AG09309 (cell line): ENCODE results near the gene DAAM1.
A peak's percentile ranks its signal among the peaks of the same experiment; 100 is the strongest.

ENCODE experiments used
- DNase-seq: peaks from one replicate; pipeline ENCODE4 v3.0.0-alpha.2; 2010; ENCODE audit warnings: low read depth
- H3K4me3 ChIP-seq: 2 replicates; pipeline ENCODE4 v1.5.1; 2011; ENCODE audit warnings: mild to moderate bottlenecking, low read depth, low read length, moderate library complexity; ENCODE audit not compliant: control insufficient read depth
- TF ChIP-seq, protein P1 (sequence below): IDR thresholded peaks from 2 replicates; pipeline ENCODE4 v1.5.1; 2011; ENCODE audit warnings: mild to moderate bottlenecking, low read depth, low read length, inconsistent platforms; ENCODE audit not compliant: insufficient read depth, control insufficient read depth; ENCODE audit errors: missing control alignments

DAAM1 gene

DNA sequence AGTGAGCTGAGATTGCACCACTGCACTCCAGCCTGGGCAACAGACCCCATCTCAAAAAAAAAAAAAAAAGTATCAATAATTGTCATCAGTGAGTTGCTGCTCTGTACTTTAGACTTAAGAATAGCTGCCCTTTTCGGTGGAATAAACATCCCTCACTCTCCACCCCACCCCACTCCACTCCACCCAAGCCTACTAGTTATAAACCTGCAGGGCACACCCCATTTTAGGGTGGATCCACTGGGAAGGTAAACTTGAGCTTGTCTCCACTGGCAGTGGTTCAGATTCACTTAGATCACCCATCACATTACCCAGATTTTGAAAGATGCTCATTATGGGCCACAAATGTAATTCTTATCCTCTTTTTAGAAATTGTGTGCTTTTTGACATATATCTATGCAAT lies 170.3 kb downstream of the DAAM1 start:
- H3K4me3 ChIP-seq: no peak overlapping the region
- TF ChIP-seq, protein P1, sequence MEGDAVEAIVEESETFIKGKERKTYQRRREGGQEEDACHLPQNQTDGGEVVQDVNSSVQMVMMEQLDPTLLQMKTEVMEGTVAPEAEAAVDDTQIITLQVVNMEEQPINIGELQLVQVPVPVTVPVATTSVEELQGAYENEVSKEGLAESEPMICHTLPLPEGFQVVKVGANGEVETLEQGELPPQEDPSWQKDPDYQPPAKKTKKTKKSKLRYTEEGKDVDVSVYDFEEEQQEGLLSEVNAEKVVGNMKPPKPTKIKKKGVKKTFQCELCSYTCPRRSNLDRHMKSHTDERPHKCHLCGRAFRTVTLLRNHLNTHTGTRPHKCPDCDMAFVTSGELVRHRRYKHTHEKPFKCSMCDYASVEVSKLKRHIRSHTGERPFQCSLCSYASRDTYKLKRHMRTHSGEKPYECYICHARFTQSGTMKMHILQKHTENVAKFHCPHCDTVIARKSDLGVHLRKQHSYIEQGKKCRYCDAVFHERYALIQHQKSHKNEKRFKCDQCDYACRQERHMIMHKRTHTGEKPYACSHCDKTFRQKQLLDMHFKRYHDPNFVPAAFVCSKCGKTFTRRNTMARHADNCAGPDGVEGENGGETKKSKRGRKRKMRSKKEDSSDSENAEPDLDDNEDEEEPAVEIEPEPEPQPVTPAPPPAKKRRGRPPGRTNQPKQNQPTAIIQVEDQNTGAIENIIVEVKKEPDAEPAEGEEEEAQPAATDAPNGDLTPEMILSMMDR: no peak
- DNase-seq: no peak

DNA sequence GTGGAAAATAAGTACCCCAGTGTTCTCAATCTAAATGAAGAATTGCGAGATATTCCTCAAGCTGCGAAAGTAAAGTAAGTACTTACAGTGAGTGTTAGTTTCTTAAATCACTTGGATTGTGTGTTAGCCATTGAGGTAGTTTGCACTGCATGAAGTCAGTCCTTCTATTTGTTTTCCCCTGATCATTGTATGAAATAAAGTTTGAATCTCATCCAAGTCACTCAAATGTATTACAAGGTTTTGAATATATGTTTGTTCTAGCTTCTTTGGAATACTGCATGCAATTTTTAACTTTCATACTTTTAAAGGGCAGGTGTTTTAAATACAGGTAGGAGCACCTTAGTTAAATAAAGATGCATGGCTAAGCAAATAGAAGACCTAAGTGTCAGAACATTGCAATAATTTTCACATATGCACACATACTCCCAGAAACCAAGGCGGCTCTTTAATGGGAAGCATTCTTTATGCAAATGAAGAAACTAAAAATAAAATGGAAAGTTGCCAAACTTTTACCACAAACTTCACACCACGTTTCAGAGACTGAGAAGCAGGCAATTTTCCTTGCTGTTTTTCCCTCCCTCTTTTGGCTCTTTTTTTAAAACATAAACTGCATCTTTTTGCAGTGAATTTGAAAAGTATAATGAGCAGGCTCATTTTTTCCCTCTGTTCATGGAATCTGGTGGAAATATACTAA lies 171.1 kb downstream of the DAAM1 start:
- H3K4me3 ChIP-seq: no peak overlapping the region
- no peak for DNase-seq
- TF ChIP-seq, protein P1: no peak

DNA sequence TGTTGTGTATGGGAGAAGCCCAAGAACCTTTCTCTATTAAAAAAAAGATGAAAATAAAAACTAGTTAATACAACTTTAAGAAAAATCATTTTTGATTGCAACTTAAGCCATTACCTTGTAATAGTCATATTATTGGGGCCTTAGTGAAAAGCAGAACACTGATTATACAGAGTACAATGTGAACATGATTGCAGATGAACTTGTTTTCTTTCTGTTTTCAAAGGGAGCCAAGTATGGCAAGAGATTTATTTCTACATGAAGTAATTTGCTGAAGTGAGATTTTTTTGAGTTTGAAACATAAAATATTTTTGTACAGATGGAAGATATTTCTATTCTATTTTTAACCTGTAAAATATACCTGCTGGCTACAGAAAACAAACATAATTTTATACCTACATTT lies 171.8 kb downstream of the DAAM1 start:
- no peak overlapping the region for H3K4me3 ChIP-seq
- DNase-seq: no peak
- TF ChIP-seq, protein P1: no peak

DNA sequence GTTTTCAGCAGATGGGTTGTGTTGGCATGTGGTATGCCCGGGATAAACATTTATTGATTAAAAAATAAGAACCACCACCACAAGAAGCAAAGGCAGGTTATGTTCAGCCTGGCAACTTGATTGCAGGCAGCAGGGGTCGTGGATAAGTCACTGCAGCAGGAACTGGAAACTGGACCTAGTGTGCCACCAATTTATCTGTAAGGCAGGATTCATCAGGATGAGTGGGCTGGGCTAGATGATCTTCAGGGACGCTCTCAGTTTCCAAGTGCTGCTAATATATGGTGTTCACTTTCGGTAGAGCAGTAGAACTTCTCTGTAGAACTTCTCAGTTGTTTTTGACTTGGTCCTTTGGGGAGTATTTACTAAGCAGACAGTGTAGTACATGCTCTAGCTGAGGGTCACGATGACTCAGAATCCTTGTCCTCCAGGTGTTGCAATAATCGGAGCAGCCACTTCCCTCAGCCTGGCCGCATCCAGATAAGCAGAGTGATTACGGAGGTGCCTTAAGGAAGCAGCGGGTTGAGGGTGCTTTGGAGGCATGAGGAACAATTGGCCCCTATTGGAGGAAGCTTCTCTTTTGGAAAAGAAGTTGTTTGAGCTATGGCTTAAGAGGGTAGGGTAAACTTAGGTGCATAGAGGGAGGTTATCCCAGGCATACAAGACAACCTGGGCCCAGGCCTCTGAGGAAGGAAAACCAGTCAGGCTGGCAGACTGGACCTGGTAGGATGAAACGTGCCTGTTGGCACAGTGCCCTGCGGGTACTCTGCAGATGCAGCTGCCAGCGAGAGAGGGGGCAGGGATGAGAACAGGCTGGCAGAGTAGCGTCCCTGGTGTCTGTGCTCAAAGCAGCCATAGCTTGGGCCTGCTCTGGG lies 172.7 kb downstream of the DAAM1 start:
- TF ChIP-seq, protein P1: no peak
- DNase-seq: peak; percentile 16
- no peak overlapping the region for H3K4me3 ChIP-seq

DNA sequence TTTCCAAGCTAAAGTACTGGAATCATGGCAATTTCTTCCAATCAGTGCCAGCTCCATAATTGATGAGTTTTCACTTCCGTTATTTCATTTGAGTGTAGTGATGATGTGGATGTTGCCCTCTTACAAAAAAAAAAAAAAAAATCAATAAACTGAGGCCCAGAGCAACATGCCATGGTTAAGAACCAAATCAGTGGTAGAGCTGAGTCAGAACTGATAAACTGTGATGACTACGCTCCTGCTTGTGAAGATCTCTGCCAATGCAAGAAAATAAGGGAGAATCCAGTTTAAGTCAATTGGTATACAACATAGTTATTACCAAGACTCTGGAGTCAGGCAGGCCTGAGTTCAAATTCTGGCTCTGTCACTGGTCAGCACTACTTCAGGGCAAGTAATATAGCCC lies 174.0 kb downstream of the DAAM1 start:
- no peak overlapping the region for H3K4me3 ChIP-seq
- DNase-seq: peak; percentile 34
- TF ChIP-seq, protein P1: no peak

DNA sequence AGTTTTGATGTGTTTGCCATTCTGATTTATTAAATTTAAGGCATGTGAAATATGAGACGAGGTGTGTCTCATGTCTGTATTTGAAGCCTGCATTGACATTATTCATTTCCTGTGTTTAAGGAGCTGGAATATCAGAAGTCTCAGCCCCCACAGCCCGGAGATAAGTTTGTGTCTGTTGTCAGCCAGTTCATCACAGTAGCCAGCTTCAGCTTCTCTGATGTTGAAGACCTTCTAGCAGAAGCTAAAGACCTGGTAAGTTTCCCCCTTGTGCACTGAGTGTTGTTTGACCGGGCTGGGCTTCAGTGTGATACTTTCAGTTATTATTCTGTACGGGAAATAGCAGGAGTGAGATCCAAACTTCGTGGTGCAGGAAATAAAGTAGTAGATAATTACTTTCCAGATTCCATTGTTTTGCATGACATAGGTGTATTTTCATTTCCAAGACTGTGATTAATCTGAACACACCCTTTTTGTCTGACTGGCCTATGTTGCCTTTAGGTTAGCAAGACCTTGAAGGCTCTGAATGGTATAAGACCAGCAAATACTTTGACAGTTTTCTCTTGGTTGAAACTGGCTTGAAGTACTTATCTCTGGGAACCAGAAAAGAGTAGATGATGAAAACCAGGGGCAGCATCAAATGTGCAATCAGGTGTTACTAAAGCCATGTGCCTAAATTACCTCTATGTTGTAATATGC lies 175.2 kb downstream of the DAAM1 start:
- H3K4me3 ChIP-seq: no peak overlapping the region
- DNase-seq: no peak
- TF ChIP-seq, protein P1: no peak
